GM12891 (cell line): ENCODE data around the gene AHCYL2.

Experiments
- POLR2A ChIP-seq: IDR thresholded peaks from 2 replicates; pipeline ENCODE4 v1.6.1; 2011; ENCODE audit warnings: low read depth, low read length, control low read depth
- POLR2AphosphoS5 ChIP-seq: IDR thresholded peaks from 2 replicates; pipeline ENCODE4 v1.6.1; 2011; ENCODE audit warnings: low read depth, low read length, control low read depth
- POU2F2 ChIP-seq: IDR thresholded peaks from 2 replicates; pipeline ENCODE4 v1.6.1; 2011; ENCODE audit warnings: low read depth, mild to moderate bottlenecking, control low read depth, low read length, moderate library complexity
- TAF1 ChIP-seq: IDR thresholded peaks from 2 replicates; pipeline ENCODE4 v1.6.1; 2011; ENCODE audit warnings: low read depth, low read length, control low read depth

DNA sequence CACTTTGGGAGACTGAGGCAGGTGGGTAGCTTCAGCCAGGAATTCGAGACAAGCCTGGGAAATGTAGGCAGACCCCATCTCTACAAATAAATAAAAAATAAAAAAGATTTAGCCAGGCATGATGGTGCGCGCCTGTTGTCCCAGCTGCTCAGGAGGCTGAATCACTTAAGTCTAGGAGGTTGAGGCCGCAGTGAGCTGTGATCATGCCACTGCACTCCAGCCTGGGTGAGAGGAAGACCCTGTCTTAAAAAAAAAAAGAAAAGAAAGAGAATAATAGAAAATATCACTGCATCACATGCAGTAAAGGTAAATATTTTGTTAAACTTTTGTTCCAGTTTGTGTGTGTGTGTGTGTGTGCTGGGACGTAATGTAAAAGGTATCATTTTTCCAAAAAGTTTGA lies 212.4 kb downstream of the AHCYL2 start:
- TF ChIP-seq POLR2A: no peak
- TF ChIP-seq POLR2AphosphoS5: no peak
- no peak for TF ChIP-seq POU2F2
- no peak for TF ChIP-seq TAF1
